ENCODE data around the gene VTA1. TPM values are rescaled to one million over a fixed set of nuclear protein-coding genes. Genes with fewer than 3 reads are reported as not detected.

The VTA1 gene
- total RNA-seq, 1 experiment from 2014 or later: 43.9 TPM

DNA sequence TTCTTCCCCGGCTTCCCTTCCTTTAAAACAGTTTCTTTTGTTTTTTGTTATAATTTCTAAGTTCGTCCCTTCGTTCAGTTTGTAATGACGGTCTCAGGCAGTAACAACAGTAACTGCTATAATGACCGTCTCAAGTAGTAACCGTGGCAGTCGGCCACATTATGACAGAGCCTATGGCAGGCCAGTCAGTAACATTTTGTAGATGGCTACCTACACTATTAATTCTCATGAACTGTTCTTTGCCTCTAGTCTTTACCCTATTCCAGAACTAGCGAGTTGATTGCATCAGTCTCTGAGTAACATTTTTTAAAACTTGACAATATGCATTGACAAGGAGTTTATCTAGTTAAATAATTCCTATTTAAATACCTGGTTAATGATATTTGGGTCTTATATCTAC is 111.7 kb downstream of the VTA1 start:
- no peak for DNase-seq (ENCODE audit: extremely low read depth, low read depth)

DNA sequence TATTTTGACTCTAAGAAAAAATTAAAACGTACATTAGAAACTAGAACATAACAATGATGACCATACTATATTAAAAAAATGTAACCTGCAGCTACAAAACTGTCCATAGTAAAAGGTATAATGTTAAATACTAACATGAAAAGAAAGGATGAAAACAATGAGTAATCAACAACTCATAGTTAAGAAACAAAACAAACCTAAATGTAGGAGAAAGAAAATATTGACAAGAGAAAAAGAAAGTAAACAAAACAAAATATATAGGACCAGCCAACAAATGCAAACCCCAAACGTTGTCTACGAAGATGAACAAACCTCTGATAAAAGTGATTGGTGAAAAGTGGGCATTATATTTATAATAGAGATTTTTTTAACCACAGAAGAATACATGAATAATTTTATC is 113.7 kb downstream of the VTA1 start:
- no peak for DNase-seq (ENCODE audit: extremely low read depth, low read depth)

GRCh38 chr6:142262231-142262630 is 115.2 kb downstream of the VTA1 start:
- no peak for DNase-seq (ENCODE audit: extremely low read depth, low read depth)

GRCh38 chr6:142265476-142265875 is 118.4 kb downstream of the VTA1 start:
- no peak for DNase-seq (ENCODE audit: extremely low read depth, low read depth)

GRCh38 chr6:142266060-142266459 is 119.0 kb downstream of the VTA1 start:
- DNase-seq (ENCODE audit: extremely low read depth, low read depth): no peak

GRCh38 chr6:142271476-142271875 is 124.4 kb downstream of the VTA1 start:
- DNase-seq (ENCODE audit: extremely low read depth, low read depth): no peak

Other genes with a start within 250 kb of the VTA1 start
- not detected in 2 replicates for gene GJE1, start 14.3 kb upstream of the VTA1 start, total RNA-seq (2014; rRNA removed; shearing (Covaris generic))
- gene NMBR, start 141 bp upstream of the VTA1 start, total RNA-seq (2014; rRNA removed; shearing (Covaris generic)): not detected in 2 replicates
- gene ADGRG6, start 154.7 kb downstream of the VTA1 start, total RNA-seq (2014; rRNA removed; shearing (Covaris generic)): 73.8 and 78.7 TPM in 2 replicates